ENCODE data around the gene TUNAR.

GRCh38 chr14:95855606-95856005 is 21.0 kb upstream of the TUNAR start:
- TF ChIP-seq, protein P1, sequence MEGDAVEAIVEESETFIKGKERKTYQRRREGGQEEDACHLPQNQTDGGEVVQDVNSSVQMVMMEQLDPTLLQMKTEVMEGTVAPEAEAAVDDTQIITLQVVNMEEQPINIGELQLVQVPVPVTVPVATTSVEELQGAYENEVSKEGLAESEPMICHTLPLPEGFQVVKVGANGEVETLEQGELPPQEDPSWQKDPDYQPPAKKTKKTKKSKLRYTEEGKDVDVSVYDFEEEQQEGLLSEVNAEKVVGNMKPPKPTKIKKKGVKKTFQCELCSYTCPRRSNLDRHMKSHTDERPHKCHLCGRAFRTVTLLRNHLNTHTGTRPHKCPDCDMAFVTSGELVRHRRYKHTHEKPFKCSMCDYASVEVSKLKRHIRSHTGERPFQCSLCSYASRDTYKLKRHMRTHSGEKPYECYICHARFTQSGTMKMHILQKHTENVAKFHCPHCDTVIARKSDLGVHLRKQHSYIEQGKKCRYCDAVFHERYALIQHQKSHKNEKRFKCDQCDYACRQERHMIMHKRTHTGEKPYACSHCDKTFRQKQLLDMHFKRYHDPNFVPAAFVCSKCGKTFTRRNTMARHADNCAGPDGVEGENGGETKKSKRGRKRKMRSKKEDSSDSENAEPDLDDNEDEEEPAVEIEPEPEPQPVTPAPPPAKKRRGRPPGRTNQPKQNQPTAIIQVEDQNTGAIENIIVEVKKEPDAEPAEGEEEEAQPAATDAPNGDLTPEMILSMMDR (conservative IDR thresholded peaks at IDR 0.05; ENCODE audit: low read depth in 2 of 2), result no peak
- TF ChIP-seq CREB1 (CRISPR knock-in tag; IDR thresholded peaks at IDR 0.05; ENCODE audit: low read depth) (no peak), POLR2AphosphoS5 (IDR thresholded peaks at IDR 0.05; ENCODE audit: low read depth) (no peak), JUNB (IDR thresholded peaks at IDR 0.05; ENCODE audit: unreplicated experiment) (no peak), EZH2phosphoT487 (IDR thresholded peaks at IDR 0.05; ENCODE audit: unreplicated experiment) (no peak), REST (IDR thresholded peaks at IDR 0.05; ENCODE audit: unreplicated experiment) (no peak), EZH2 (IDR thresholded peaks at IDR 0.05; ENCODE audit: low read depth, unreplicated experiment) (no peak), ETS1 (IDR thresholded peaks at IDR 0.05) (no peak), ZNF114 (CRISPR knock-in tag; IDR thresholded peaks at IDR 0.05) (no peak), NANOG (IDR thresholded peaks at IDR 0.05; ENCODE audit: borderline replicate concordance) (no peak), ZNF331 (CRISPR knock-in tag; IDR thresholded peaks at IDR 0.05; ENCODE audit: low read depth) (no peak)
- TF ChIP-seq, protein P2, sequence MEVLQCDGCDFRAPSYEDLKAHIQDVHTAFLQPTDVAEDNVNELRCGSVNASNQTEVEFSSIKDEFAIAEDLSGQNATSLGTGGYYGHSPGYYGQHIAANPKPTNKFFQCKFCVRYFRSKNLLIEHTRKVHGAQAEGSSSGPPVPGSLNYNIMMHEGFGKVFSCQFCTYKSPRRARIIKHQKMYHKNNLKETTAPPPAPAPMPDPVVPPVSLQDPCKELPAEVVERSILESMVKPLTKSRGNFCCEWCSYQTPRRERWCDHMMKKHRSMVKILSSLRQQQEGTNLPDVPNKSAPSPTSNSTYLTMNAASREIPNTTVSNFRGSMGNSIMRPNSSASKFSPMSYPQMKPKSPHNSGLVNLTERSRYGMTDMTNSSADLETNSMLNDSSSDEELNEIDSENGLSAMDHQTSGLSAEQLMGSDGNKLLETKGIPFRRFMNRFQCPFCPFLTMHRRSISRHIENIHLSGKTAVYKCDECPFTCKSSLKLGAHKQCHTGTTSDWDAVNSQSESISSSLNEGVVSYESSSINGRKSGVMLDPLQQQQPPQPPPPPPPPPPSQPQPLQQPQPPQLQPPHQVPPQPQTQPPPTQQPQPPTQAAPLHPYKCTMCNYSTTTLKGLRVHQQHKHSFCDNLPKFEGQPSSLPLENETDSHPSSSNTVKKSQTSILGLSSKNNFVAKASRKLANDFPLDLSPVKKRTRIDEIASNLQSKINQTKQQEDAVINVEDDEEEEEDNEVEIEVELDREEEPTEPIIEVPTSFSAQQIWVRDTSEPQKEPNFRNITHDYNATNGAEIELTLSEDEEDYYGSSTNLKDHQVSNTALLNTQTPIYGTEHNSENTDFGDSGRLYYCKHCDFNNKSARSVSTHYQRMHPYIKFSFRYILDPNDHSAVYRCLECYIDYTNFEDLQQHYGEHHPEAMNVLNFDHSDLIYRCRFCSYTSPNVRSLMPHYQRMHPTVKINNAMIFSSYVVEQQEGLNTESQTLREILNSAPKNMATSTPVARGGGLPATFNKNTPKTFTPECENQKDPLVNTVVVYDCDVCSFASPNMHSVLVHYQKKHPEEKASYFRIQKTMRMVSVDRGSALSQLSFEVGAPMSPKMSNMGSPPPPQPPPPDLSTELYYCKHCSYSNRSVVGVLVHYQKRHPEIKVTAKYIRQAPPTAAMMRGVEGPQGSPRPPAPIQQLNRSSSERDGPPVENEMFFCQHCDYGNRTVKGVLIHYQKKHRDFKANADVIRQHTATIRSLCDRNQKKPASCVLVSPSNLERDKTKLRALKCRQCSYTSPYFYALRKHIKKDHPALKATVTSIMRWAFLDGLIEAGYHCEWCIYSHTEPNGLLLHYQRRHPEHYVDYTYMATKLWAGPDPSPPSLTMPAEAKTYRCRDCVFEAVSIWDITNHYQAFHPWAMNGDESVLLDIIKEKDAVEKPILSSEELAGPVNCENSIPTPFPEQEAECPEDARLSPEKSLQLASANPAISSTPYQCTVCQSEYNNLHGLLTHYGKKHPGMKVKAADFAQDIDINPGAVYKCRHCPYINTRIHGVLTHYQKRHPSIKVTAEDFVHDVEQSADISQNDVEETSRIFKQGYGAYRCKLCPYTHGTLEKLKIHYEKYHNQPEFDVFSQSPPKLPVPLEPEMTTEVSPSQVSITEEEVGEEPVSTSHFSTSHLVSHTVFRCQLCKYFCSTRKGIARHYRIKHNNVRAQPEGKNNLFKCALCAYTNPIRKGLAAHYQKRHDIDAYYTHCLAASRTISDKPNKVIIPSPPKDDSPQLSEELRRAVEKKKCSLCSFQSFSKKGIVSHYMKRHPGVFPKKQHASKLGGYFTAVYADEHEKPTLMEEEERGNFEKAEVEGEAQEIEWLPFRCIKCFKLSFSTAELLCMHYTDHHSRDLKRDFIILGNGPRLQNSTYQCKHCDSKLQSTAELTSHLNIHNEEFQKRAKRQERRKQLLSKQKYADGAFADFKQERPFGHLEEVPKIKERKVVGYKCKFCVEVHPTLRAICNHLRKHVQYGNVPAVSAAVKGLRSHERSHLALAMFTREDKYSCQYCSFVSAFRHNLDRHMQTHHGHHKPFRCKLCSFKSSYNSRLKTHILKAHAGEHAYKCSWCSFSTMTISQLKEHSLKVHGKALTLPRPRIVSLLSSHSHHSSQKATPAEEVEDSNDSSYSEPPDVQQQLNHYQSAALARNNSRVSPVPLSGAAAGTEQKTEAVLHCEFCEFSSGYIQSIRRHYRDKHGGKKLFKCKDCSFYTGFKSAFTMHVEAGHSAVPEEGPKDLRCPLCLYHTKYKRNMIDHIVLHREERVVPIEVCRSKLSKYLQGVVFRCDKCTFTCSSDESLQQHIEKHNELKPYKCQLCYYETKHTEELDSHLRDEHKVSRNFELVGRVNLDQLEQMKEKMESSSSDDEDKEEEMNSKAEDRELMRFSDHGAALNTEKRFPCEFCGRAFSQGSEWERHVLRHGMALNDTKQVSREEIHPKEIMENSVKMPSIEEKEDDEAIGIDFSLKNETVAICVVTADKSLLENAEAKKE (CRISPR knock-in tag; IDR thresholded peaks at IDR 0.05), result no peak
